HepG2 (cell line): ENCODE data around the gene PPP1R13B. TPM values are rescaled to one million over a fixed set of nuclear protein-coding genes. Genes with fewer than 3 reads are reported as not detected.
A peak's percentile ranks its signal among the peaks of the same experiment; 100 is the strongest.

Source experiments
- CREB3 ChIP-seq: sonication (generic); formaldehyde crosslinking; IDR thresholded peaks from 2 replicates; pipeline ENCODE4 v1.5.0; 2020; ENCODE audit warnings: missing genetic modification reagents
- EZH2 ChIP-seq: conservative IDR thresholded peaks from 2 replicates; pipeline ENCODE4 v1.6.1; 2012; ENCODE audit warnings: mild to moderate bottlenecking, low read depth, low read length, moderate library complexity
- HDAC1 ChIP-seq: sonication (generic); formaldehyde crosslinking; IDR thresholded peaks from 2 replicates; pipeline ENCODE4 v1.5.1; 2020; ENCODE audit warnings: mild to moderate bottlenecking, missing genetic modification reagents
- HMGA1 ChIP-seq: sonication (generic); formaldehyde crosslinking; conservative IDR thresholded peaks from 2 replicates; pipeline ENCODE4 v1.4.0; 2020; ENCODE audit warnings: missing genetic modification reagents
- KDM5B ChIP-seq: sonication (generic); formaldehyde crosslinking; IDR thresholded peaks from 2 replicates; pipeline ENCODE4 v1.4.0; 2020; ENCODE audit warnings: missing genetic modification reagents, mild to moderate bottlenecking, borderline replicate concordance
- MZF1 ChIP-seq: sonication (generic); formaldehyde crosslinking; IDR thresholded peaks from 2 replicates; pipeline ENCODE4 v1.8.1; 2023; ENCODE audit warnings: mild to moderate bottlenecking, missing genetic modification reagents, borderline replicate concordance
- NONO ChIP-seq, 2 experiments: fragments of 450-650 bp in 1 of 2; sonication (generic) in 1 of 2; formaldehyde crosslinking in 1 of 2; IDR thresholded peaks in 1 of 2; conservative IDR thresholded peaks in 1 of 2; 2 replicates each; pipeline versions ENCODE4 v1.6.1 to v1.8.0; 2017 to 2022; ENCODE audit warnings: mild to moderate bottlenecking in 1 of 2, missing genetic modification reagents in 1 of 2, moderate library complexity in 1 of 2
- POGK ChIP-seq: sonication (generic); formaldehyde crosslinking; conservative IDR thresholded peaks from 2 replicates; pipeline ENCODE4 v1.8.0; 2022; ENCODE audit warnings: mild to moderate bottlenecking, moderate library complexity, missing genetic modification reagents
- RBAK ChIP-seq: sonication (generic); formaldehyde crosslinking; IDR thresholded peaks from 2 replicates; pipeline ENCODE4 v1.5.1; 2020; ENCODE audit warnings: mild to moderate bottlenecking, missing genetic modification reagents
- SALL2 ChIP-seq: sonication (generic); formaldehyde crosslinking; IDR thresholded peaks from 2 replicates; pipeline ENCODE4 v1.8.1; 2023; ENCODE audit warnings: mild to moderate bottlenecking, missing genetic modification reagents, inconsistent platforms
- SOX6 ChIP-seq, 2 experiments: fragments of 450-650 bp in 1 of 2; sonication (generic) in 1 of 2; formaldehyde crosslinking in 1 of 2; IDR thresholded peaks; 2 replicates each; pipeline versions ENCODE4 v1.4.0 to v1.6.1; 2017 to 2020; ENCODE audit warnings: antibody characterized with exemption in 1 of 2, mild to moderate bottlenecking in 1 of 2, missing genetic modification reagents in 1 of 2
- SUZ12 ChIP-seq: fragments of 150-350 bp; IDR thresholded peaks from 2 replicates; pipeline ENCODE4 v1.6.1; 2014; ENCODE audit warnings: low read depth, low read length
- TEF ChIP-seq: sonication (generic); formaldehyde crosslinking; IDR thresholded peaks from 2 replicates; pipeline ENCODE4 v1.5.0; 2020; ENCODE audit warnings: missing genetic modification reagents
- TFE3 ChIP-seq: IDR thresholded peaks from 2 replicates; pipeline ENCODE4 v1.6.1; 2016
- TRIM24 ChIP-seq: sonication (generic); formaldehyde crosslinking; IDR thresholded peaks from 2 replicates; pipeline ENCODE4 v1.8.0; 2022; ENCODE audit warnings: mild to moderate bottlenecking, missing genetic modification reagents
- ZFAT ChIP-seq: sonication (generic); formaldehyde crosslinking; conservative IDR thresholded peaks from 2 replicates; pipeline ENCODE4 v1.8.1; 2023; ENCODE audit warnings: missing genetic modification reagents, inconsistent platforms
- ZIK1 ChIP-seq: sonication (generic); formaldehyde crosslinking; IDR thresholded peaks from 2 replicates; pipeline ENCODE4 v1.5.0; 2020; ENCODE audit warnings: mild to moderate bottlenecking, low read depth, missing genetic modification reagents, borderline replicate concordance
- ZNF275 ChIP-seq: sonication (generic); formaldehyde crosslinking; IDR thresholded peaks from 2 replicates; pipeline ENCODE4 v1.8.0; 2022; ENCODE audit warnings: missing genetic modification reagents, mild to moderate bottlenecking, inconsistent platforms, borderline replicate concordance
- ZNF33B ChIP-seq: sonication (generic); formaldehyde crosslinking; IDR thresholded peaks from 2 replicates; pipeline ENCODE4 v1.5.1; 2020; ENCODE audit warnings: mild to moderate bottlenecking, missing genetic modification reagents
- ZNF607 ChIP-seq: sonication (generic); formaldehyde crosslinking; IDR thresholded peaks from 2 replicates; pipeline ENCODE4 v1.5.1; 2020; ENCODE audit warnings: missing genetic modification reagents, mild to moderate bottlenecking, borderline replicate concordance
- ZNF761 ChIP-seq: sonication (generic); formaldehyde crosslinking; conservative IDR thresholded peaks from 2 replicates; pipeline ENCODE4 v1.4.0; 2020; ENCODE audit warnings: mild to moderate bottlenecking, missing genetic modification reagents
- ZNF782 ChIP-seq: sonication (generic); formaldehyde crosslinking; IDR thresholded peaks from 2 replicates; pipeline ENCODE4 v1.4.0; 2020; ENCODE audit warnings: missing genetic modification reagents, mild to moderate bottlenecking, borderline replicate concordance
- polyA plus RNA-seq, 8 experiments: library from polyadenylated mRNA; depleted of rRNA in 3 of 8; stranded (reverse) in 7 of 8; unstranded in 1 of 8; fragments of >200 nt; fragmentation: Illumina TruSeq in 4 of 8; extraction: Trizol in 4 of 8; gene quantifications; 2 replicates each; pipeline versions ENCODE4 v1.2.1 to v1.2.3, GENCODE V29; 2011 to 2016; ENCODE audit warnings: low read depth in 4 of 8, missing spikeins in 1 of 8, mixed read lengths in 1 of 8; ENCODE audit not compliant: insufficient read depth in 1 of 8
- total RNA-seq, 5 experiments: library from RNA; depleted of rRNA; stranded (reverse); fragments of >200 nt; fragmentation: Illumina TruSeq; extraction: Trizol; gene quantifications; 2 replicates each; pipeline ENCODE4 v1.2.3, GENCODE V29; 2016; ENCODE audit warnings: low read depth in 1 of 5

PPP1R13B gene
- total and polyA plus RNA-seq, 2 of the 13 experiments (the other 11 are each of a cell fraction or from before 2014, with no cell fraction given) = 4.6 to 9.4 TPM

GRCh38 chr14:103854822-103855733, 7.7 kb upstream of the PPP1R13B start (continued):
- TF ChIP-seq ZNF275 (CRISPR knock-in tag) (no peak), CREB3 (CRISPR knock-in tag) (no peak), MZF1 (CRISPR knock-in tag) (no peak), TRIM24 (CRISPR knock-in tag) (no peak), ZFAT (CRISPR knock-in tag) (no peak), TEF (CRISPR knock-in tag) (no peak), ZIK1 (CRISPR knock-in tag) (no peak), SOX6 (IDR thresholded peaks at IDR 0.05) (no peak), SOX6 (CRISPR knock-in tag; IDR thresholded peaks at IDR 0.05) (peak; percentile 81), POGK (CRISPR knock-in tag) (0 out of 2 replicates have a peak, but pooled peaks have one; percentile 6), KDM5B (peak; percentile 62), ZNF761 (CRISPR knock-in tag) (no peak), ZNF33B (no peak), ZNF607 (CRISPR knock-in tag) (peak; percentile 42; the same call in 1 of the 2 replicates), ZNF782 (no peak), HMGA1 (CRISPR knock-in tag) (no peak), RBAK (CRISPR knock-in tag) (no peak), SALL2 (CRISPR knock-in tag) (no peak), HDAC1 (no peak), EZH2 (no peak), TFE3 (CRISPR knock-in tag) (no peak), SUZ12 (no peak), NONO (IDR thresholded peaks at IDR 0.05) (no peak), NONO (CRISPR knock-in tag; conservative IDR thresholded peaks at IDR 0.05) (peak; percentile 66; the same call in 1 of the 2 replicates)
